K562 (cell line): Measurements from ENCODE around the gene ORMDL3. TPM values are rescaled to one million over a fixed set of nuclear protein-coding genes. Genes with fewer than 3 reads are reported as not detected.

Experiments
- BMI1 ChIP-seq: fragments of 150-350 bp; IDR thresholded peaks from 2 replicates; pipeline ENCODE4 v1.6.1; 2014; ENCODE audit warnings: low read length
- DACH1 ChIP-seq: fragments of 450-650 bp; IDR thresholded peaks from 2 replicates; pipeline ENCODE4 v1.6.1; 2018; ENCODE audit not compliant: partially characterized antibody
- FOSL1 ChIP-seq: fragments of 200-800 bp; sonication (Bioruptor generic); conservative IDR thresholded peaks from 2 replicates; pipeline ENCODE4 v1.6.1; 2016; ENCODE audit warnings: missing genetic modification characterization, missing compliant biosample characterization
- KAT2B ChIP-seq: IDR thresholded peaks from one replicate; pipeline ENCODE4 v1.6.1; 2012; ENCODE audit warnings: low read depth, mild to moderate bottlenecking, control low read depth, inconsistent platforms, low read length, moderate library complexity
- NR3C1 ChIP-seq: sonication (generic); formaldehyde crosslinking; IDR thresholded peaks from 2 replicates; pipeline ENCODE4 v1.8.1; 2022; ENCODE audit warnings: missing genetic modification reagents
- PHB2 ChIP-seq: fragments of 450-650 bp; IDR thresholded peaks from 2 replicates; pipeline ENCODE4 v1.6.1; 2017; ENCODE audit warnings: low read depth
- PHF21A ChIP-seq: fragments of 450-650 bp; IDR thresholded peaks from 2 replicates; pipeline ENCODE4 v1.6.1; 2017; ENCODE audit warnings: low read depth, borderline replicate concordance
- POLR3A ChIP-seq: IDR thresholded peaks from 2 replicates; pipeline ENCODE4 v1.6.1; 2011; ENCODE audit warnings: borderline replicate concordance, mild to moderate bottlenecking, moderate library complexity; ENCODE audit not compliant: insufficient read length, insufficient read depth; ENCODE audit errors: extremely low read depth
- TAL1 ChIP-seq: fragments of 450-650 bp; IDR thresholded peaks from 2 replicates; pipeline ENCODE4 v1.6.1; 2016; ENCODE audit warnings: mild to moderate bottlenecking
- ZKSCAN1 ChIP-seq: fragments of 150-350 bp; IDR thresholded peaks from 2 replicates; pipeline ENCODE4 v1.6.1; 2016; ENCODE audit warnings: low read depth, low read length
- ZMIZ1 ChIP-seq, 2 experiments: fragments of 150-350 bp in 1 of 2; IDR thresholded peaks; 2 replicates each; pipeline ENCODE4 v1.6.1; 2012 to 2016; ENCODE audit warnings: low read depth in 2 of 2, low read length in 2 of 2, mild to moderate bottlenecking in 1 of 2, moderate library complexity in 1 of 2
- ZNF134 ChIP-seq: fragments of 250-450 bp; sonication (Bioruptor Pico); conservative IDR thresholded peaks from 2 replicates; pipeline ENCODE4 v1.4.0; 2020
- ZNF766 ChIP-seq: fragments of 200-800 bp; sonication (Bioruptor generic); conservative IDR thresholded peaks from 2 replicates; pipeline ENCODE4 v1.6.1; 2016; ENCODE audit warnings: missing genetic modification characterization, missing compliant biosample characterization
- polyA plus RNA-seq, 8 experiments: library from polyadenylated mRNA; depleted of rRNA in 4 of 8; stranded (reverse) in 5 of 8; unstranded in 3 of 8; fragments of >200 nt; fragmentation: Nextera tagmentation in 2 of 8; fragmentation: Illumina TruSeq in 1 of 8; extraction: Ambion mirVana in 2 of 8; extraction: Trizol in 1 of 8; gene quantifications; 2 replicates each; pipeline versions ENCODE4 v1.2.1 to v1.2.3, GENCODE V29; 2011 to 2014; ENCODE audit warnings: inconsistent platforms in 1 of 8, missing spikeins in 1 of 8
- total RNA-seq, 7 experiments: library from RNA; depleted of rRNA in 6 of 7; stranded (reverse); fragments of >200 nt in 6 of 7; fragmentation: Illumina TruSeq in 2 of 7; extraction: Trizol in 2 of 7; gene quantifications; 2 replicates each; pipeline versions ENCODE4 v1.2.1 to v1.2.3, GENCODE V29; 2011 to 2021; ENCODE audit warnings: low replicate concordance in 1 of 7
- TF ChIP-seq, protein P1 (sequence below): sonication (generic); formaldehyde crosslinking; IDR thresholded peaks from 2 replicates; pipeline ENCODE4 v1.8.0; 2022; ENCODE audit warnings: mild to moderate bottlenecking, missing genetic modification reagents
- TF ChIP-seq, protein P2 (sequence below), 2 experiments: fragments of 450-650 bp; IDR thresholded peaks; 2 replicates each; pipeline ENCODE4 v1.6.1; 2016; ENCODE audit warnings: mild to moderate bottlenecking in 2 of 2, borderline replicate concordance in 1 of 2, low read depth in 1 of 2, moderate library complexity in 1 of 2

ORMDL3 gene
- total and polyA plus RNA-seq, 9 of the 15 experiments (the other 6 are each of a cell fraction or from before 2014, with no cell fraction given) = 2.7 to 57.4 (median 27.1) TPM

DNA sequence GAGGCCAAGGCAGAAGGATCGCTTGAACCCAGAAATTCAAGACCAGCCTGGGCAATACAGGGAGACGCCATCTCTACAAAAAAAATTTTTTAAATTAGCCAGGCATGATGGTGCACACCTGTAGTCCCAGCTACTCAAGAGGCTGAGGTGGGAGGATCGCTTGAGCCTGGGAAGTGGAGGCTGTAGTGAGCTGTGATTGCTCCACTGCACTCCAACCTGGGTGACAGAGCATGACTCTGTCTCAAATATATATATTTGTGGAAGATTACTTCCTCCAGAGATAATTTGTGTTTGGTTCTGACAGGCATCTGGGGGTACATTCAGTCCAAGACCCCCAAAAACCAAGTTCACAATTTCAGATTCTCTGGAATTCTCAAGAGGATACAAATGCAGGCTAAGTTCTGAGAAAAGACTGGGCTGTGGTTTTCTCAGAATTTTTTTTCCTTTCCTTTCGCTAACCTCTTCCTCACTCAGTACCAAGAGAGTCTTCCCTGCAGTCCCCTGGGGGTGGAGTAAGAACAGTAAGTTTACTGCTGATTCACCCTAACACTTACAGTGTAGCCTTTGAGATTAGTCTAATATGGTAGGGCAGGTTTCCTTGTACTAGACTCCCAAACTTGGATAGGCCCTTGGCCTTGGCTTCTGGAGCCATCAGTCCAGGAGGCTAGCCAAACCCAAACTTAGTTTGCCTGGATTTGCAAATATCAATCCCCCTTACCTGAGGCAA lies 24.1 kb downstream of the ORMDL3 start (continued):
- TF ChIP-seq ZNF766 (CRISPR knock-in tag) (peak; percentile 65; the same call in 1 of the 2 replicates), TAL1 (no peak), ZMIZ1 (IDR thresholded peaks at IDR 0.05; ENCODE audit: low read depth in 2 of 2, low read length in 2 of 2) (no peak), ZNF134 (no peak), ZKSCAN1 (no peak), NR3C1 (CRISPR knock-in tag) (no peak), BMI1 (no peak), PHF21A (no peak), KAT2B (no peak), PHB2 (no peak), FOSL1 (tag) (0 out of 2 replicates have a peak, but pooled peaks have one; percentile 32), POLR3A (no peak), DACH1 (no peak)
- TF ChIP-seq, protein P1, sequence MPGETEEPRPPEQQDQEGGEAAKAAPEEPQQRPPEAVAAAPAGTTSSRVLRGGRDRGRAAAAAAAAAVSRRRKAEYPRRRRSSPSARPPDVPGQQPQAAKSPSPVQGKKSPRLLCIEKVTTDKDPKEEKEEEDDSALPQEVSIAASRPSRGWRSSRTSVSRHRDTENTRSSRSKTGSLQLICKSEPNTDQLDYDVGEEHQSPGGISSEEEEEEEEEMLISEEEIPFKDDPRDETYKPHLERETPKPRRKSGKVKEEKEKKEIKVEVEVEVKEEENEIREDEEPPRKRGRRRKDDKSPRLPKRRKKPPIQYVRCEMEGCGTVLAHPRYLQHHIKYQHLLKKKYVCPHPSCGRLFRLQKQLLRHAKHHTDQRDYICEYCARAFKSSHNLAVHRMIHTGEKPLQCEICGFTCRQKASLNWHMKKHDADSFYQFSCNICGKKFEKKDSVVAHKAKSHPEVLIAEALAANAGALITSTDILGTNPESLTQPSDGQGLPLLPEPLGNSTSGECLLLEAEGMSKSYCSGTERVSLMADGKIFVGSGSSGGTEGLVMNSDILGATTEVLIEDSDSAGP (CRISPR knock-in tag) = no peak
- TF ChIP-seq, protein P2, sequence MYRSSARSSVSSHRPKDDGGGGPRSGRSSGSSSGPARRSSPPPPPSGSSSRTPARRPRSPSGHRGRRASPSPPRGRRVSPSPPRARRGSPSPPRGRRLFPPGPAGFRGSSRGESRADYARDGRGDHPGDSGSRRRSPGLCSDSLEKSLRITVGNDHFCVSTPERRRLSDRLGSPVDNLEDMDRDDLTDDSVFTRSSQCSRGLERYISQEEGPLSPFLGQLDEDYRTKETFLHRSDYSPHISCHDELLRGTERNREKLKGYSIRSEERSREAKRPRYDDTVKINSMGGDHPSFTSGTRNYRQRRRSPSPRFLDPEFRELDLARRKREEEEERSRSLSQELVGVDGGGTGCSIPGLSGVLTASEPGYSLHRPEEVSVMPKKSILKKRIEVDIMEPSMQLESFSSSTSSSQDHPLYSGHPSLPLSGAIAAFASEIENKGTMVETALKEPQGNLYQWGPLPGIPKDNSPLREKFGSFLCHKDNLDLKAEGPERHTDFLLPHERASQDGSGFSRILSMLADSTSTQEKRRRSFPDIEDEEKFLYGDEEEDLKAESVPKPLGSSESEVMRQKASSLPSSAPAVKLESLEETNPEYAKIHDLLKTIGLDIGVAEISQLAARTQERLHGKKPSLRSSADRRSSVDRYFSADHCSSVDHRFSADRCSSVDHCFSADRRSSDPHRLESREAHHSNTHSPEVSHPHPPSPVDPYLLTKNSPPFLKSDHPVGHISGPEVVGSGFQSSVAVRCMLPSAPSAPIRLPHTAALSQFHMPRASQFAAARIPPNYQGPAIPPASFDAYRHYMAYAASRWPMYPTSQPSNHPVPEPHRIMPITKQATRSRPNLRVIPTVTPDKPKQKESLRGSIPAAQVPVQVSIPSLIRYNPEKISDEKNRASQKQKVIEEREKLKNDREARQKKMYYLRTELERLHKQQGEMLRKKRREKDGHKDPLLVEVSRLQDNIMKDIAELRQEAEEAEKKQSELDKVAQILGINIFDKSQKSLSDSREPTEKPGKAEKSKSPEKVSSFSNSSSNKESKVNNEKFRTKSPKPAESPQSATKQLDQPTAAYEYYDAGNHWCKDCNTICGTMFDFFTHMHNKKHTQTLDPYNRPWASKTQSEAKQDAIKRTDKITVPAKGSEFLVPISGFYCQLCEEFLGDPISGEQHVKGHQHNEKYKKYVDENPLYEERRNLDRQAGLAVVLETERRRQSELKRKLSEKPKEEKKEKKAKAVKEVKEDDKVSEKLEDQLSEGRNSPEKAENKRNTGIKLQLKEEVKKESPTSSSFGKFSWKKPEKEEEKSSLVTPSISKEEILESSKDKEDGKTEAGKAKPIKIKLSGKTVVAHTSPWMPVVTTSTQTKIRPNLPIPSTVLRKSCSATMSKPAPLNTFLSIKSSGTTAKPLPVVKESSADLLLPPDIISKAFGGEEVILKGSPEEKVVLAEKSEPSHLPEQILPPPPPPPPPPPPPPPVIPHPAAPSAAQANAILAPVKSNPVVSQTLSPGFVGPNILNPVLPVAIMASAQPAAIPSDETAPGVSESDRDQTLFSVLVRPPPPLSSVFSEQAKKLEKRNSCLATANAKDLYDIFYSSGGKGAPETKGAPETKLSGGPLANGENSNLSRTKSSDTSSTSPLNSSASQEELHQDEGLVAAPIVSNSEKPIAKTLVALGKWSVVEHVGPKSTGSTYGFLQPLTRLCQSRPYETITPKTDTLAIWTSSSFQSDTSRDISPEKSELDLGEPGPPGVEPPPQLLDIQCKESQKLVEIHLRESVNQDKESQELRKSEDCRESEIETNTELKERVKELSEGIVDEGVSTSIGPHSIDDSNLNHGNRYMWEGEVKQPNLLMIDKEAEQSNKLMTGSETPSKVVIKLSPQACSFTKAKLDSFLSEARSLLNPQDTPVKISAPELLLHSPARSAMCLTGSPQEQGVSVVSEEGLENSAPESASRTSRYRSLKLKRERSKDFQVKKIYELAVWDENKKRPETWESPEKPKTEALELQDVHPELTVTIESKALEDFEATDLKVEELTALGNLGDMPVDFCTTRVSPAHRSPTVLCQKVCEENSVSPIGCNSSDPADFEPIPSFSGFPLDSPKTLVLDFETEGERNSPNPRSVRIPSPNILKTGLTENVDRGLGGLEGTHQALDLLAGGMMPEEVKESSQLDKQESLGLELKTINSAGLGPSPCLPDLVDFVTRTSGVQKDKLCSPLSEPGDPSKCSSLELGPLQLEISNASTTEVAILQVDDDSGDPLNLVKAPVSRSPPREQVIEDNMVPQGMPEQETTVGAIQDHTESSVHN (IDR thresholded peaks at IDR 0.05; ENCODE audit: borderline replicate concordance in 1 of 2, low read depth in 1 of 2) = no peak
